H1 (cell line): ENCODE measurements around the gene CTIF. TPM values are rescaled to one million over a fixed set of nuclear protein-coding genes. Genes with fewer than 3 reads are reported as not detected.

Experiments
- CTCF ChIA-PET: fragments of 300-600 bp; sonication (Branson Sonifier 250); formaldehyde crosslinking; loops from one replicate; lab custom pipeline; 2021; ENCODE audit not compliant: partially characterized antibody; lab: Charles Lee
- POLR2A ChIA-PET: fragments of 300-600 bp; sonication (Branson Sonifier 250); formaldehyde crosslinking; loops from one replicate; lab custom pipeline; 2021; ENCODE audit warnings: inconsistent platforms; ENCODE audit not compliant: partially characterized antibody; lab: Charles Lee
- DNase-seq, 2 experiments: peaks; one replicate each; pipeline versions ENCODE4 v3.0.0 to v3.0.0-alpha.2; 2010 to 2022; ENCODE audit warnings: low spot score in 2 of 2, low read depth in 1 of 2, mixed read lengths in 1 of 2
- FAIRE-seq: peaks from 2 replicates; lab custom pipeline; 2011; peaks lifted over from hg19 to GRCh38; lab: Jason Lieb, UNC
- H2AFZ ChIP-seq: 2 replicates; pipeline ENCODE4 v1.8.1; 2012; ENCODE audit warnings: low read length, inconsistent platforms
- H2AK5ac ChIP-seq: 2 replicates; pipeline ENCODE4 v1.6.1; 2013; ENCODE audit warnings: low read depth, low read length
- H2BK120ac ChIP-seq: replicated peaks from 2 replicates; pipeline ENCODE3; 2013; ENCODE audit warnings: low read depth, low read length, inconsistent platforms
- H2BK12ac ChIP-seq: 2 replicates; pipeline ENCODE4 v1.6.1; 2013; ENCODE audit warnings: low read depth, low read length
- H2BK15ac ChIP-seq: 2 replicates; pipeline ENCODE4 v1.6.1; 2013; ENCODE audit warnings: low read length
- H2BK20ac ChIP-seq: 2 replicates; pipeline ENCODE4 v1.6.1; 2013; ENCODE audit warnings: low read length
- H2BK5ac ChIP-seq: 2 replicates; pipeline ENCODE4 v1.6.1; 2013; ENCODE audit warnings: low read depth, low read length
- H3K14ac ChIP-seq: 2 replicates; pipeline ENCODE4 v1.6.1; 2013; ENCODE audit warnings: inconsistent platforms; ENCODE audit not compliant: insufficient read length
- H3K18ac ChIP-seq: 2 replicates; pipeline ENCODE4 v1.6.1; 2013; ENCODE audit warnings: low read length; ENCODE audit errors: extremely low read depth
- H3K23ac ChIP-seq: 2 replicates; pipeline ENCODE4 v1.6.1; 2013; ENCODE audit warnings: inconsistent platforms; ENCODE audit not compliant: insufficient read length
- H3K23me2 ChIP-seq: 2 replicates; pipeline ENCODE4 v1.6.1; 2013; ENCODE audit warnings: low read depth, low read length
- H3K27ac ChIP-seq: 2 replicates; pipeline ENCODE4 v1.6.1; 2011; ENCODE audit warnings: low read depth, low read length, inconsistent platforms
- H3K27me3 ChIP-seq, 4 experiments: replicated peaks in 1 of 4; 1 replicate in 1 of 4; 2 replicates in 3 of 4; pipeline versions ENCODE4 v1.6.1 to v1.8.1; 2011 to 2013; ENCODE audit warnings: low read length in 3 of 4, mild to moderate bottlenecking in 3 of 4, inconsistent platforms in 2 of 4, mixed read lengths in 2 of 4, moderate library complexity in 1 of 4; ENCODE audit not compliant: control insufficient read depth in 3 of 4, insufficient read depth in 3 of 4; ENCODE audit errors: extremely low read depth in 1 of 4
- H3K36me3 ChIP-seq, 4 experiments: 2 replicates each; pipeline versions ENCODE4 v1.6.1 to v1.8.1; 2011 to 2013; ENCODE audit warnings: mild to moderate bottlenecking in 4 of 4, low read length in 3 of 4, moderate library complexity in 2 of 4, control low read depth in 1 of 4, inconsistent platforms in 1 of 4; ENCODE audit not compliant: insufficient read depth in 4 of 4, control insufficient read depth in 2 of 4
- H3K4ac ChIP-seq: replicated peaks from 2 replicates; pipeline ENCODE3; 2013; ENCODE audit warnings: low read length, low read depth, mixed read lengths, inconsistent platforms; ENCODE audit not compliant: insufficient read length
- H3K4me1 ChIP-seq, 4 experiments: replicated peaks in 1 of 4; 1 replicate in 1 of 4; 2 replicates in 3 of 4; pipeline versions ENCODE4 v1.6.1 to v1.8.1; 2011 to 2013; ENCODE audit warnings: low read length in 3 of 4, inconsistent platforms in 2 of 4, mixed read lengths in 1 of 4; ENCODE audit not compliant: insufficient read depth in 4 of 4, control insufficient read depth in 3 of 4
- H3K4me2 ChIP-seq, 2 experiments: 2 replicates each; pipeline versions ENCODE4 v1.6.1 to v1.8.1; 2011 to 2013; ENCODE audit warnings: low read depth in 2 of 2, low read length in 2 of 2, control low read depth in 1 of 2, inconsistent platforms in 1 of 2, mild to moderate bottlenecking in 1 of 2; ENCODE audit not compliant: insufficient read depth in 1 of 2
- H3K4me3 ChIP-seq, 4 experiments: fragments of 200-600, 300-600 bp in 1 of 4; sonication (generic), shearing (Covaris generic), sonication (Bioruptor Twin) in 1 of 4; 2 replicates each; pipeline versions ENCODE4 v1.5.1 to v1.8.1; 2011 to 2016; ENCODE audit warnings: low read length in 4 of 4, low read depth in 3 of 4, control low read depth in 2 of 4, inconsistent platforms in 2 of 4, mild to moderate bottlenecking in 2 of 4, mixed read lengths in 1 of 4, moderate library complexity in 1 of 4; ENCODE audit not compliant: insufficient read depth in 2 of 4; ENCODE audit errors: extremely low read depth in 1 of 4
- H3K56ac ChIP-seq: replicated peaks from 2 replicates; pipeline ENCODE3; 2013; ENCODE audit warnings: low read depth, mild to moderate bottlenecking, mixed read lengths, low read length, inconsistent platforms; ENCODE audit not compliant: insufficient read length
- H3K79me1 ChIP-seq: 2 replicates; pipeline ENCODE4 v1.6.1; 2013; ENCODE audit warnings: low read depth, low read length, control low read depth
- H3K79me2 ChIP-seq, 2 experiments: 2 replicates each; pipeline versions ENCODE4 v1.6.1 to v1.8.1; 2012 to 2013; ENCODE audit warnings: low read length in 2 of 2, mild to moderate bottlenecking in 2 of 2, inconsistent platforms in 1 of 2; ENCODE audit not compliant: insufficient read depth in 2 of 2, control insufficient read depth in 1 of 2
- H3K9ac ChIP-seq, 4 experiments: replicated peaks in 1 of 4; 1 replicate in 1 of 4; 2 replicates in 3 of 4; pipeline versions ENCODE4 v1.6.1 to v1.8.1; 2011 to 2013; ENCODE audit warnings: low read depth in 3 of 4, low read length in 3 of 4, control low read depth in 2 of 4, mild to moderate bottlenecking in 2 of 4, moderate library complexity in 2 of 4, inconsistent platforms in 1 of 4; ENCODE audit errors: extremely low read depth in 1 of 4
- H3K9me3 ChIP-seq, 2 experiments: 2 replicates each; pipeline versions ENCODE4 v1.6.1 to v1.8.1; 2012 to 2013; ENCODE audit warnings: mild to moderate bottlenecking in 2 of 2, moderate library complexity in 2 of 2, control low read depth in 1 of 2, inconsistent platforms in 1 of 2, low read depth in 1 of 2, low read length in 1 of 2, mixed read lengths in 1 of 2; ENCODE audit not compliant: insufficient read depth in 2 of 2
- H4K20me1 ChIP-seq, 2 experiments: replicated peaks in 1 of 2; 2 replicates each; pipeline versions ENCODE3 to v1.8.1; 2011 to 2013; ENCODE audit warnings: inconsistent platforms in 2 of 2, low read length in 2 of 2, mild to moderate bottlenecking in 1 of 2; ENCODE audit not compliant: insufficient read depth in 2 of 2, control insufficient read depth in 1 of 2
- H4K5ac ChIP-seq: 2 replicates; pipeline ENCODE4 v1.6.1; 2013; ENCODE audit warnings: low read length, low read depth, mixed read lengths, inconsistent platforms; ENCODE audit not compliant: insufficient read length
- H4K8ac ChIP-seq: 2 replicates; pipeline ENCODE4 v1.8.0; 2013; ENCODE audit warnings: mild to moderate bottlenecking, moderate library complexity, low read length, inconsistent platforms; ENCODE audit not compliant: insufficient read depth; ENCODE audit errors: extremely low read depth
- H4K91ac ChIP-seq: replicated peaks from 2 replicates; pipeline ENCODE3; 2013; ENCODE audit warnings: low read length, mixed read lengths, inconsistent platforms; ENCODE audit not compliant: insufficient read length
- EP300 ChIP-seq, 2 experiments: IDR thresholded peaks; 1 replicate in 1 of 2; 2 replicates in 1 of 2; pipeline ENCODE4 v1.6.1; 2011 to 2012; ENCODE audit warnings: low read depth in 2 of 2, low read length in 2 of 2, mild to moderate bottlenecking in 2 of 2, borderline replicate concordance in 1 of 2, inconsistent platforms in 1 of 2, moderate library complexity in 1 of 2
- HDAC2 ChIP-seq, 2 experiments: fragments of 300-600 bp in 1 of 2; sonication (generic) in 1 of 2; IDR thresholded peaks; 2 replicates each; pipeline ENCODE4 v1.6.1; 2011 to 2012; ENCODE audit warnings: low read depth in 2 of 2, low read length in 2 of 2, mild to moderate bottlenecking in 2 of 2, moderate library complexity in 2 of 2, borderline replicate concordance in 1 of 2, inconsistent platforms in 1 of 2
- NANOG ChIP-seq: IDR thresholded peaks from 2 replicates; pipeline ENCODE4 v1.6.1; 2011; ENCODE audit warnings: low read length, low read depth, mild to moderate bottlenecking, inconsistent platforms; ENCODE audit not compliant: insufficient read depth, poor library complexity, severe bottlenecking
- WGBS, 2 experiments: shearing (Covaris generic) in 1 of 2; methylation state at CpG; one replicate each; pipeline versions ENCODE4 v1.1.6 to v1.1.7; 2013 to 2015; ENCODE audit warnings: low lambda C conversion rate in 2 of 2, mixed read lengths in 2 of 2, inconsistent platforms in 1 of 2, low coverage in 1 of 2, missing lambda C conversion rate in 1 of 2; ENCODE audit not compliant: insufficient replicate concordance in 2 of 2, insufficient coverage in 1 of 2, insufficient read length in 1 of 2; ENCODE audit errors: extremely low coverage in 1 of 2, missing lambda C conversion rate in 1 of 2; 5-methylcytosine and 5-hydroxymethylcytosine counted together
- polyA plus RNA-seq, 7 experiments: library from polyadenylated mRNA; depleted of rRNA in 3 of 7; stranded (reverse) in 5 of 7; unstranded in 2 of 7; fragments of >200 nt in 5 of 7; fragments of 200-250 nt in 2 of 7; gene quantifications; 1 replicate in 5 of 7; 2 replicates in 1 of 7; 4 replicates in 1 of 7; pipeline versions ENCODE4 v1.2.1 to v1.2.3, GENCODE V29; 2011 to 2013; ENCODE audit warnings: missing spikeins in 2 of 7, mixed read lengths in 2 of 7
- total RNA-seq: library from RNA; stranded (reverse); fragmentation: NEBNext Ultra II Directional; extraction: Animal tissue kit (Norgen Biotek cat#: 25700); gene quantifications from 2 replicates; pipeline ENCODE4 v1.2.1, GENCODE V29; 2021

The CTIF gene
- total and polyA plus RNA-seq, 2 of the 8 experiments (the other 6 are each of a cell fraction or from before 2014, with no cell fraction given) = 9.0 to 17.8 TPM

DNA sequence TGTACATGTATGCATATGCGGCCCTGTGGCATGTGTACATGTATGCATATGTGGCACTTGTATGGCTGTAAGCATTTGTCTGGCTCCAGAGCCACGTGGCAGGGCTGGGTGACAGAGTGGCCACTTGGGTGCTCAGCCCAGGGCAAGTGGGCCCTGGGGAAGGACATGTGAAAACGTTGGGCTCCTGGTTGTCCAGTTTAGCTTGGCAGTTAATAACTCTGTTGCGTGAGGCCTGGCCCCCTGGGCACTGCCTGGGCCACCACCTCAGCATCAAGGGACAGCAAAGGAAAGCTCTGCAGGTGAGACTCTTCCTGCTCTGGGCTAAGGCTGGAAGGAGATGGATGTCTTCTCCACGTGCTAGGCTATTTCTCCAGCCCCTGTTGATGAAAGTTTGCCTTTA lies 119.9 kb downstream of the CTIF start:
- Histone ChIP-seq H3K23ac (no peak overlapping the region), H4K5ac (no peak overlapping the region), H2BK15ac (no peak overlapping the region), H3K56ac (no peak overlapping the region), H3K4me3 (no peak overlapping the region; a peak in 1 of 8 replicates), H2BK5ac (no peak overlapping the region), H4K20me1 (peaks cover 0 to 8% of the 10 kb centered on the region in 2 experiments), H3K9ac (no peak overlapping the region), H3K27me3 (no peaks in the 10 kb centered on the region), H2AK5ac (no peak overlapping the region), H3K27ac (no peak overlapping the region), H3K23me2 (peaks cover 4% of the 10 kb centered on the region), H3K79me2 (peaks cover 0 to 5% of the 10 kb centered on the region in 2 experiments; a peak in 1 of 4 replicates), H2BK120ac (no peak overlapping the region), H2BK20ac (no peak overlapping the region), H3K18ac (no peak overlapping the region), H2BK12ac (no peak overlapping the region), H2AFZ (no peak overlapping the region), H3K4me2 (no peak overlapping the region), H3K4me1 (peaks cover 0 to 10% (median 4%) of the 10 kb centered on the region in 4 experiments; a peak in 4 of 7 replicates), H3K79me1 (no peaks in the 10 kb centered on the region; the same call in 1 of the 2 replicates), H3K9me3 (peaks cover 4 to 5% of the 10 kb centered on the region in 2 experiments; a peak in 3 of 4 replicates), H3K36me3 (no peaks in the 10 kb centered on the region; a peak in 1 of 8 replicates), H3K4ac (no peak overlapping the region), H4K91ac (no peak overlapping the region), H4K8ac (no peak overlapping the region), H3K14ac (no peak overlapping the region)
- 72% methylated on average over 5 of the region's 5 CpGs; no CpG with 5 or more reads in 1 of the 2 experiments for WGBS, 2 experiments
- POLR2A ChIA-PET = interaction anchor here (0.6 kb wide), 1 partner anchor 278 kb away, joined by 3 read pairs; no protein-coding TSS in a partner anchor
- CTCF ChIA-PET = interaction anchor here (0.8 to 1.6 kb wide), 8 partner anchors 15 to 183 kb away, joined by 3 to 5 read pairs (median 3); no protein-coding TSS in a partner anchor
- no peak for TF ChIP-seq HDAC2 (IDR thresholded peaks at IDR 0.05; ENCODE audit: borderline replicate concordance in 1 of 2, low read depth in 2 of 2, low read length in 2 of 2)
- TF ChIP-seq NANOG = no peak
- no peak for TF ChIP-seq EP300 (IDR thresholded peaks at IDR 0.05; ENCODE audit: borderline replicate concordance in 1 of 2, low read depth in 2 of 2, low read length in 2 of 2)
- DNase-seq (no peak), FAIRE-seq (no peak)
